C4-2B (cell line): Measurements from ENCODE around the gene ANKH.

Experiments
- ZFX ChIP-seq: fragments of 450-650 bp; IDR thresholded peaks from 2 replicates; pipeline ENCODE4 v1.6.1; 2017
- TF ChIP-seq, protein P1 (sequence below): fragments of 450-650 bp; conservative IDR thresholded peaks from 2 replicates; pipeline ENCODE4 v1.5.1; 2017; ENCODE audit warnings: mild to moderate bottlenecking

DNA sequence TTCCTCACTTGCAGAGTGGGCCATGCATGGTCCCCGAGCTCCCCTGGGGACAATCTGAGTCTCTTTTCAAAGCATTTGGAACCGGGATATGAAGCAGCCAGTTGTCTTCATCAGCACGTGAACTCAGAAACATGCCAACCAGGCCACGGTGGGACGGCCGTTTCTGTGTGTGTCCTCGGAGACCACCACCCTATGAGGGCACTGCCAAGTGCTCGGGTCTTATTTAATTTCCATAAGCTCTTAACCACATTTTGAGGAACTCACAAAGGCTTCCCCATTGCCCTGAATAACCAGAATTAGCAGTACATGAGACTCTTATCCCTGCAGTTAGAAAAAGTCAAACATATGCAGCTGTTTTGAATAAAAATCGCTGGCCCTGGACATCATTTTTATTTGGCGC lies 146.9 kb downstream of the ANKH start:
- TF ChIP-seq, protein P1, sequence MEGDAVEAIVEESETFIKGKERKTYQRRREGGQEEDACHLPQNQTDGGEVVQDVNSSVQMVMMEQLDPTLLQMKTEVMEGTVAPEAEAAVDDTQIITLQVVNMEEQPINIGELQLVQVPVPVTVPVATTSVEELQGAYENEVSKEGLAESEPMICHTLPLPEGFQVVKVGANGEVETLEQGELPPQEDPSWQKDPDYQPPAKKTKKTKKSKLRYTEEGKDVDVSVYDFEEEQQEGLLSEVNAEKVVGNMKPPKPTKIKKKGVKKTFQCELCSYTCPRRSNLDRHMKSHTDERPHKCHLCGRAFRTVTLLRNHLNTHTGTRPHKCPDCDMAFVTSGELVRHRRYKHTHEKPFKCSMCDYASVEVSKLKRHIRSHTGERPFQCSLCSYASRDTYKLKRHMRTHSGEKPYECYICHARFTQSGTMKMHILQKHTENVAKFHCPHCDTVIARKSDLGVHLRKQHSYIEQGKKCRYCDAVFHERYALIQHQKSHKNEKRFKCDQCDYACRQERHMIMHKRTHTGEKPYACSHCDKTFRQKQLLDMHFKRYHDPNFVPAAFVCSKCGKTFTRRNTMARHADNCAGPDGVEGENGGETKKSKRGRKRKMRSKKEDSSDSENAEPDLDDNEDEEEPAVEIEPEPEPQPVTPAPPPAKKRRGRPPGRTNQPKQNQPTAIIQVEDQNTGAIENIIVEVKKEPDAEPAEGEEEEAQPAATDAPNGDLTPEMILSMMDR, result no peak
- no peak for TF ChIP-seq ZFX
